IMR-90 (cell line): ENCODE results near the gene TANGO2. TPM values are rescaled to one million over a fixed set of nuclear protein-coding genes. Genes with fewer than 3 reads are reported as not detected.

Experiments
- ATAC-seq: fragments of 200-7000 bp; cut with Tn5 transposase; 2 replicates; pipeline ENCODE4 v1.9.1; 2020; ENCODE audit warnings: low read depth, mild to moderate bottlenecking, moderate library complexity
- BruUV-seq: library from RNA; stranded (reverse); fragments of 400-500 nt; replicated peaks from 2 replicates; lab custom pipeline; 2021; lab: Mats Ljungman, UMichigan
- CTCF ChIA-PET: fragments of 300-600 bp; formaldehyde crosslinking; extraction: SDS; loops from one replicate; lab custom pipeline; 2021; ENCODE audit warnings: antibody characterized with exemption; lab: Yijun Ruan, JAX
- POLR2A ChIA-PET: fragments of 300-600 bp; sonication (Branson Sonifier 250); formaldehyde crosslinking; loops from one replicate; lab custom pipeline; 2022; ENCODE audit warnings: antibody characterized with exemption; ENCODE audit not compliant: unreplicated experiment; lab: Charles Lee
- DNase-seq: peaks from one replicate; pipeline ENCODE4 v3.0.0; 2013
- H2AFZ ChIP-seq: replicated peaks from 2 replicates; pipeline ENCODE3; 2013; ENCODE audit warnings: low read length, mild to moderate bottlenecking; ENCODE audit not compliant: poor library complexity
- H2AK5ac ChIP-seq: 2 replicates; pipeline ENCODE4 v1.6.1; 2013; ENCODE audit warnings: low read depth, low read length, inconsistent platforms
- H2AK9ac ChIP-seq: replicated peaks from 2 replicates; pipeline ENCODE3; 2013; ENCODE audit warnings: mild to moderate bottlenecking, low read depth, low read length, moderate library complexity; ENCODE audit not compliant: poor library complexity
- H2BK120ac ChIP-seq: 2 replicates; pipeline ENCODE4 v1.6.1; 2013; ENCODE audit warnings: low read depth, low read length, inconsistent platforms
- H2BK15ac ChIP-seq: 3 replicates; pipeline ENCODE4 v1.6.1; 2013; ENCODE audit warnings: low read depth, low read length, inconsistent platforms
- H2BK20ac ChIP-seq: 2 replicates; pipeline ENCODE4 v1.6.1; 2013; ENCODE audit warnings: low read depth, mild to moderate bottlenecking, inconsistent platforms, low read length, moderate library complexity
- H2BK5ac ChIP-seq: 2 replicates; pipeline ENCODE4 v1.6.1; 2013; ENCODE audit warnings: mild to moderate bottlenecking, low read depth, low read length, inconsistent platforms; ENCODE audit not compliant: poor library complexity, severe bottlenecking
- H3K14ac ChIP-seq: replicated peaks from 2 replicates; pipeline ENCODE4 v1.6.1; 2013; ENCODE audit warnings: low read depth, low read length, inconsistent platforms
- H3K18ac ChIP-seq: 2 replicates; pipeline ENCODE4 v1.6.1; 2013; ENCODE audit warnings: low read depth, low read length, control low read depth
- H3K23ac ChIP-seq: 2 replicates; pipeline ENCODE4 v1.6.1; 2013; ENCODE audit warnings: low read depth, low read length, inconsistent platforms
- H3K27ac ChIP-seq: 2 replicates; pipeline ENCODE4 v1.5.1; 2013; ENCODE audit warnings: mild to moderate bottlenecking, control low read depth, low read length; ENCODE audit not compliant: insufficient read depth
- H3K27me3 ChIP-seq: 2 replicates; pipeline ENCODE4 v1.6.1; 2013; ENCODE audit warnings: low read length; ENCODE audit not compliant: control insufficient read depth, insufficient read depth
- H3K36me3 ChIP-seq: 2 replicates; pipeline ENCODE4 v1.6.1; 2013; ENCODE audit warnings: low read length, mixed read lengths; ENCODE audit not compliant: control insufficient read depth, insufficient read depth
- H3K4ac ChIP-seq: 2 replicates; pipeline ENCODE4 v1.6.1; 2013; ENCODE audit warnings: low read depth, low read length, inconsistent platforms
- H3K4me1 ChIP-seq: 2 replicates; pipeline ENCODE4 v1.6.1; 2013; ENCODE audit warnings: low read length, mixed read lengths; ENCODE audit not compliant: control insufficient read depth, insufficient read depth
- H3K4me2 ChIP-seq: 2 replicates; pipeline ENCODE4 v1.6.1; 2013; ENCODE audit warnings: low read depth, mild to moderate bottlenecking, control low read depth, low read length, moderate library complexity
- H3K4me3 ChIP-seq: 2 replicates; pipeline ENCODE4 v1.5.1; 2013; ENCODE audit warnings: low read depth, mild to moderate bottlenecking, control low read depth, low read length, moderate library complexity; ENCODE audit not compliant: insufficient read depth
- H3K56ac ChIP-seq: 2 replicates; pipeline ENCODE4 v1.6.1; 2013; ENCODE audit warnings: low read length, inconsistent platforms; ENCODE audit not compliant: insufficient read depth; ENCODE audit errors: extremely low read depth
- H3K79me1 ChIP-seq, 2 experiments: 2 replicates each; pipeline ENCODE4 v1.6.1; 2013; ENCODE audit warnings: low read length in 2 of 2, inconsistent platforms in 1 of 2, low read depth in 1 of 2
- H3K9ac ChIP-seq: 2 replicates; pipeline ENCODE4 v1.6.1; 2013; ENCODE audit warnings: low read depth, low read length, control low read depth
- H3K9me1 ChIP-seq: 2 replicates; pipeline ENCODE4 v1.6.1; 2013; ENCODE audit warnings: low read length, inconsistent platforms; ENCODE audit not compliant: insufficient read depth
- H3K9me3 ChIP-seq: 2 replicates; pipeline ENCODE4 v1.6.1; 2013; ENCODE audit warnings: low read length; ENCODE audit not compliant: control insufficient read depth, insufficient read depth
- H4K20me1 ChIP-seq: 2 replicates; pipeline ENCODE4 v1.6.1; 2013; ENCODE audit warnings: low read length, inconsistent platforms; ENCODE audit not compliant: insufficient read depth
- H4K5ac ChIP-seq: 2 replicates; pipeline ENCODE4 v1.6.1; 2013; ENCODE audit warnings: mild to moderate bottlenecking, low read depth, low read length, control low read depth
- H4K8ac ChIP-seq, 2 experiments: 2 replicates each; pipeline ENCODE4 v1.6.1; 2013; ENCODE audit warnings: low read depth in 2 of 2, low read length in 2 of 2, control low read depth in 1 of 2, inconsistent platforms in 1 of 2
- H4K91ac ChIP-seq: 2 replicates; pipeline ENCODE4 v1.6.1; 2013; ENCODE audit warnings: low read depth, low read length, inconsistent platforms; ENCODE audit not compliant: insufficient read depth
- CEBPB ChIP-seq: IDR thresholded peaks from 2 replicates; pipeline ENCODE4 v1.6.1; 2012; ENCODE audit warnings: low read depth, low read length, improper control_type of control experiment
- FOS ChIP-seq: fragments of 150-350 bp; IDR thresholded peaks from 2 replicates; pipeline ENCODE4 v1.6.1; 2016; ENCODE audit warnings: low read depth, low read length
- MXI1 ChIP-seq: IDR thresholded peaks from 2 replicates; pipeline ENCODE4 v1.6.1; 2012; ENCODE audit warnings: low read depth, mild to moderate bottlenecking, low read length, moderate library complexity, borderline replicate concordance
- POLR2A ChIP-seq: IDR thresholded peaks from 2 replicates; pipeline ENCODE4 v1.6.1; 2012; ENCODE audit warnings: mild to moderate bottlenecking, low read depth, low read length
- RAD21 ChIP-seq: IDR thresholded peaks from 2 replicates; pipeline ENCODE4 v1.6.1; 2012; ENCODE audit warnings: low read length, improper control_type of control experiment
- WGBS, 2 experiments: methylation state at CpG; one replicate each; pipeline versions ENCODE4 v1.1.5 to v1.1.7; 2013; ENCODE audit warnings: missing lambda C conversion rate in 2 of 2; ENCODE audit not compliant: insufficient read length in 1 of 2; ENCODE audit errors: extremely low coverage in 2 of 2; 5-methylcytosine and 5-hydroxymethylcytosine counted together
- dilution Hi-C: fragments of 300-500 bp; cut with HindIII; formaldehyde crosslinking; loops from one replicate; pipeline ENCODE4 v1.14.3; 2018; ENCODE audit warnings: low sequenced_read_pairs; ENCODE audit not compliant: unreplicated experiment
- in situ Hi-C: fragments of 300-500 bp; cut with MboI; formaldehyde crosslinking; loops from 3 replicates; pipeline ENCODE4 v1.14.3; 2019; ENCODE audit warnings: low sequenced_read_pairs, inconsistent platforms, mixed read lengths
- intact Hi-C: fragments of 100-400 bp; cut with micrococcal nuclease; formaldehyde crosslinking; loops from 2 replicates; pipeline ENCODE4 v1.10.0; 2022
- polyA plus RNA-seq, 3 experiments: library from polyadenylated mRNA; depleted of rRNA; stranded (reverse); fragments of >200 nt; gene quantifications; 2 replicates each; pipeline ENCODE4 v1.2.3, GENCODE V29; 2012; ENCODE audit warnings: low replicate concordance in 1 of 3
- total RNA-seq: library from RNA; depleted of rRNA; stranded (reverse); fragments of >200 nt; gene quantifications from 2 replicates; pipeline ENCODE4 v1.2.3, GENCODE V29; 2012

The TANGO2 gene
- total and polyA plus RNA-seq, 2 of the 4 experiments (the other 2 are of a cell fraction): 45.1 to 75.1 TPM

- TF ChIP-seq MXI1: no peak
Observed at GRCh38 chr22:19994851-19995610, 25.9 kb upstream of the TANGO2 start (continued).

- peaks cover 18% of the 10 kb centered on the region for H3K4me1 ChIP-seq
- H3K36me3 ChIP-seq: no peaks in the 10 kb centered on the region
- no peak overlapping the region for H3K4me2 ChIP-seq
- H3K14ac ChIP-seq: no peak overlapping the region
- H3K9me3 ChIP-seq: no peaks in the 10 kb centered on the region
- no peak overlapping the region for H3K56ac ChIP-seq
- peak overlapping the region; percentile 11; the same call in 1 of the 2 replicates for H3K27ac ChIP-seq
- peak overlapping the region in 1 of 2 experiments; percentile 75; a peak in 1 of 4 replicates for H4K8ac ChIP-seq
- in situ Hi-C loops: no loop called here
- H3K18ac ChIP-seq: no peak overlapping the region; the same call in 1 of the 2 replicates
- peaks cover 2% of the 10 kb centered on the region; the same call in 1 of the 2 replicates for H3K27me3 ChIP-seq
- intact Hi-C loops: no loop called here
- DNase-seq (no peak), ATAC-seq (peak; percentile 75)
- peak overlapping the region; percentile 61 for H2AFZ ChIP-seq
- dilution Hi-C loops: no loop called here
- H3K79me1 ChIP-seq: no peaks in the 10 kb centered on the region
- BruUV-seq: no TSS peak
- H3K23ac ChIP-seq: peak overlapping the region; percentile 75; the same call in 1 of the 2 replicates
- H3K4me3 ChIP-seq: no peak overlapping the region
- ChIA-PET CTCF (no interaction called here), POLR2A (no interaction called here)
- H2BK20ac ChIP-seq: peak overlapping the region; percentile 72
- H2BK15ac ChIP-seq: no peak overlapping the region
- peak overlapping the region; percentile 77 for H2BK120ac ChIP-seq
- peak overlapping the region; percentile 54 for H4K91ac ChIP-seq
- no peak overlapping the region for H3K9ac ChIP-seq
- 0 out of 2 replicates have a peak, but pooled peaks cover 7% of the 10 kb centered on the region for H3K9me1 ChIP-seq
- peak overlapping the region; percentile 83 for H3K4ac ChIP-seq
- no peaks in the 10 kb centered on the region for H4K20me1 ChIP-seq
- H4K5ac ChIP-seq: peak overlapping the region; percentile 3; the same call in 1 of the 2 replicates
- H2BK5ac ChIP-seq: peak overlapping the region; percentile 2
- 35% methylated on average over 5 of the region's 18 CpGs; no CpG with 5 or more reads in 1 of the 2 experiments for WGBS, 2 experiments
- H2AK9ac ChIP-seq: peak overlapping the region; percentile 33
- TF ChIP-seq POLR2A (no peak), CEBPB (no peak), RAD21 (no peak), FOS (no peak)
- H2AK5ac ChIP-seq: peak overlapping the region; percentile 64
Observed at GRCh38 chr22:19995611-19996339, 25.1 kb upstream of the TANGO2 start.
